HK-2 (cell line): Measurements from ENCODE around the gene RBMY1F.
"Not testable (repeated sequence)": the region's sequence is repeated elsewhere in the genome, so short reads cannot be mapped to it uniquely, and the experiment has no call there.

ENCODE experiments used
- DNase-seq: peaks from one replicate; pipeline ENCODE4 v3.0.0-alpha.2; 2018; ENCODE audit not compliant: unreplicated experiment

Gene RBMY1F

GRCh38 chrY:22182823-22183222 is at the start of gene RBMY1F:
TSS of gene RBMY1F (minus strand) at chrY:22182923. CDS start at chrY:22180969, 1,954 bp downstream.
- DNase-seq = not testable (repeated sequence)

GRCh38 chrY:22151144-22151543 is 31.6 kb downstream of the RBMY1F start:
- DNase-seq = not testable (repeated sequence)

DNA sequence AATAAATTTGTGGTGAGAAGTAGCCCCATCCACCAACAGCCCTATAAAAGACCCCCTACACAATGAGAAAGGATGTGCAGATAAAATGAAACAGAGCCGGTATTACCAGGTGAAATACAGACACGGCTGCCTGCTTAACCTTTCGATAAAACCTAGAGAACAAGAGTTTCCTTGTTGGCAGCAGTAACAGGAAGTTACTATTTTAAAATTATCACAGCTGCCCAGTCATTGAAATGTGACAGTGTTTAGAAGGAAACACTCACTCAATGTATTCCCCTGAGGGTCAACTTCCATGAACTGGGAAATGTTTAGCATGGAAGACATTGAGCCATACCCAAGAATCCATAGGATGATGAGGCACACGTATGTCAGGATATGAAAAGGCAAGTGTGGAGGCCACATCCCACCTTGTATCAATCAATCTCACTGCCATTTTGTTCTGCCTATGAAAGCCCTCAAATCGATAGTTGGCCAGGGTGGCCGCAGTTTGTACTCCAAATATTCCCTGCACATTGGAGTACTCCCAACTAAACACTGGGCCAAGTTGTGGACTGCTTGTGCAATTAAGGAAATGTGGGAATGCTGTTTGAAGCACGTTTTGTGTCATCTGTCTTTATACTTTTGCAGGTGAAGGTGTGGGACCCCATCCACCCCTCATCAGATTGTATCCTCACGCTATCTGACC is 41.6 kb downstream of the RBMY1F start:
- not testable (repeated sequence) for DNase-seq

DNA sequence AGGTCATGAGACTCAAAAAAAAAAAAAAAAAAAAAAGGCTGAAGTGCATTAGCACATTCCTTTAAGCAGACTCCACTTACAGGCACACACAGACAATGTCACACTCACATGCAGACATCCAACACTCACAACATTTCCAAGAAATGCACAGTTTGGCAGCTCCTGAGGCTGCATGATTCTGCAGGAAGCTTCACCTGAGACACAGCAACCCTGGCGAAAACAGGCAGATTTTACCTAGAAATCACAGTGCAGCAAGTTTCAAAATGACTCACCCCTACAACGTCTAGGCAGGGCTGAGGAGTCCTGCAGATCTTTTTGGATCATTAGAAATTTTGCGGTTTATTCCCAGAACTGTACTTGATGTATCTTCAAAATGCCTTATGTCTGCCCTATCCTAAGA is 48.0 kb downstream of the RBMY1F start:
- DNase-seq = not testable (repeated sequence)

DNA sequence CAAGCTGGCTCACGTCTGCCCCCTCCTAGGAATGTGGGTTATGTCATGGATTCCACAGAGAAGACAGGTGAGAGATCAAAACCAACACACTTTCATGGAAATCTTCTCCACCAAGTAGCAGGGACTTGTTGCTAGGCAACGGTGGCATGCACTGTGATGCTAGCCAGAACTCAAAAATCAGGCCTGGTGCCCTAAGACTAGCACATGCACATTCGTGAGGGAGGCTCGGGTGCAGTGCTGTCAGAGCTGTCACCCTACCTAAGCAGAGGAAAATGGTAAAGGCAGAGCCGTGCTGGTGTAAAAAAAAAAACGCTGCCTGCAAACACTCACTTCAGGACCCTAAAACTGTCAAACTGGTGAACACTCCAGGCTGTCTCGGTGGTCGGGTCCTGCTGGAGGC is 52.2 kb downstream of the RBMY1F start:
- DNase-seq = not testable (repeated sequence)
